Suprapubic skin (tissue), 3 donors: ENCODE results near the gene ANO2.

Experiments used
- CTCF ChIP-seq, 2 donors: fragments of 200-600 bp in 1 of 2; fragments of 450-650 bp in 1 of 2; sonication (generic) in 1 of 2; IDR thresholded peaks; one replicate each; pipeline ENCODE4 v1.5.1; 2016 to 2019; ENCODE audit warnings: antibody characterized with exemption in 2 of 2, mild to moderate bottlenecking in 1 of 2, moderate library complexity in 1 of 2
- POLR2AphosphoS5 ChIP-seq, 3 donors: sonication (generic); formaldehyde crosslinking; IDR thresholded peaks; one replicate each; pipeline ENCODE4 v1.6.1; 2017; ENCODE audit warnings: antibody characterized with exemption in 3 of 3

DNA sequence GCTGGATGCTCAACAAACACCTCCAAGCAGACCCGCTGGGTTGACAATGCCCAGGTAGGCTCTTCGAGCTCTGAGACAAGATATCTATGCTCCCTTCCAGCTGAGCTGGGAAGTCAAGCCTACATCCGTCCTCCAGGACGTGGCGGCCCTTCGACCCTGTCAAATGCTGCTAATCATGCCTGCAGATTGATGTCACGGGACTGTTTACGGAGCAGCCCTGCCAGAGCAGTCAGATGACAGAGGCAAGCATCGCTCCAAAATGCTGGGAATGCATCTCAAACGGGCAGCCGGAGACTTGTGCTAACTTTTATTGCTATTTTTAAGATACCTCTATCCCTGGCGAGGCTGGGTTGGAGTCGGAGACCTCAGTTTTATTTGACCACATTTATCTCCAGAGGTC lies 373.9 kb downstream of the ANO2 start:
- TF ChIP-seq CTCF (IDR thresholded peaks at IDR 0.05) (no peak), POLR2AphosphoS5 (IDR thresholded peaks at IDR 0.05) (no peak)
